Neural cell (in vitro differentiated cells): ENCODE measurements around the gene TROAP.

ENCODE experiments used
- CTCF ChIP-seq: fragments of 450-650 bp; IDR thresholded peaks from 2 replicates; pipeline ENCODE4 v1.5.1; 2014; ENCODE audit warnings: antibody characterized with exemption, mild to moderate bottlenecking, moderate library complexity; ENCODE audit not compliant: poor library complexity, severe bottlenecking
- EP300 ChIP-seq: fragments of 450-650 bp; conservative IDR thresholded peaks from 2 replicates; pipeline ENCODE4 v1.6.1; 2014; ENCODE audit warnings: antibody characterized with exemption, mild to moderate bottlenecking, moderate library complexity; ENCODE audit not compliant: poor library complexity, severe bottlenecking
- EZH2 ChIP-seq: fragments of 200-600, 300-800 bp; shearing (Covaris generic), sonication (generic); IDR thresholded peaks from 2 replicates; pipeline ENCODE4 v1.6.1; 2014; ENCODE audit warnings: antibody characterized with exemption, low read length, borderline replicate concordance, mild to moderate bottlenecking; ENCODE audit not compliant: insufficient read depth, poor library complexity, severe bottlenecking
- MXI1 ChIP-seq: fragments of 450-650 bp; conservative IDR thresholded peaks from 2 replicates; pipeline ENCODE4 v1.6.1; 2014; ENCODE audit warnings: antibody characterized with exemption, mild to moderate bottlenecking; ENCODE audit not compliant: poor library complexity, severe bottlenecking
- POLR2AphosphoS5 ChIP-seq: IDR thresholded peaks from 2 replicates; pipeline ENCODE4 v1.6.1; 2012
- RAD21 ChIP-seq: fragments of 450-650 bp; conservative IDR thresholded peaks from 2 replicates; pipeline ENCODE4 v1.6.1; 2014; ENCODE audit warnings: antibody characterized with exemption, mild to moderate bottlenecking, moderate library complexity
- REST ChIP-seq: IDR thresholded peaks from 2 replicates; pipeline ENCODE4 v1.6.1; 2012; ENCODE audit warnings: borderline replicate concordance
- SMC3 ChIP-seq: fragments of 450-650 bp; conservative IDR thresholded peaks from 2 replicates; pipeline ENCODE4 v1.6.1; 2014; ENCODE audit warnings: antibody characterized with exemption, mild to moderate bottlenecking, moderate library complexity; ENCODE audit not compliant: poor library complexity
- TAF1 ChIP-seq: IDR thresholded peaks from 2 replicates; pipeline ENCODE4 v1.6.1; 2012; ENCODE audit warnings: low read depth

GRCh38 chr12:49309386-49309785 lies 13.7 kb upstream of the TROAP start:
- TF ChIP-seq CTCF (no peak), RAD21 (no peak), POLR2AphosphoS5 (no peak), REST (no peak), EZH2 (no peak), MXI1 (no peak), TAF1 (no peak), EP300 (no peak), SMC3 (no peak)
